HCT116 (cell line): Measurements from ENCODE around the gene DUSP18. TPM values are rescaled to one million over a fixed set of nuclear protein-coding genes. Genes with fewer than 3 reads are reported as not detected.
A peak's percentile ranks its signal among the peaks of the same experiment; 100 is the strongest.

Experiments
- ATAC-seq: fragments of 200-7000 bp; cut with Tn5 transposase; 2 replicates; pipeline ENCODE4 v1.9.1; 2020; ENCODE audit warnings: mild to moderate bottlenecking, moderate library complexity
- BruUV-seq: library from RNA; stranded (reverse); fragments of 400-500 nt; replicated peaks from 2 replicates; lab custom pipeline; 2021; lab: Mats Ljungman, UMichigan
- CTCF ChIA-PET: fragments of 300-600 bp; sonication (Branson Sonifier 250); formaldehyde crosslinking; loops from one replicate; lab custom pipeline; 2021; ENCODE audit warnings: antibody characterized with exemption; lab: Charles Lee
- POLR2A ChIA-PET: fragments of 300-600, 350-600 bp; sonication (Branson Sonifier 250); formaldehyde crosslinking; loops from one replicate; lab custom pipeline; 2021; ENCODE audit warnings: antibody characterized with exemption; lab: Charles Lee
- RAD21 ChIA-PET, 2 experiments: fragments of 300-600 bp; sonication (Branson Sonifier 250); formaldehyde crosslinking; loops; one replicate each; lab custom pipeline; 2023; ENCODE audit warnings: low total read pairs in 2 of 2; ENCODE audit not compliant: uncharacterized antibody in 2 of 2, unreplicated experiment in 2 of 2, low non-redundant PET in 1 of 2; lab: Charles Lee
- DNase-seq: peaks from one replicate; pipeline ENCODE4 v3.0.0-alpha.2; 2010; ENCODE audit warnings: low read depth, low spot score
- H2AFZ ChIP-seq: fragments of 200-600 bp; shearing (Covaris generic), sonication (generic); 2 replicates; pipeline ENCODE4 v1.6.1; 2017; ENCODE audit warnings: low read depth, mixed run types, mixed read lengths, antibody characterized with exemption, low read length; ENCODE audit not compliant: poor library complexity, severe bottlenecking
- H3K27ac ChIP-seq: 2 replicates; pipeline ENCODE4 v1.5.1; 2012; ENCODE audit warnings: low read depth, low read length
- H3K27me3 ChIP-seq: fragments of 200-600 bp; sonication (generic); 2 replicates; pipeline ENCODE4 v1.6.1; 2016; ENCODE audit warnings: mixed run types, low read length, mixed read lengths; ENCODE audit not compliant: insufficient read depth
- H3K36me3 ChIP-seq, 2 experiments: fragments of 200-500 bp in 1 of 2; fragments of 200-600 bp in 1 of 2; sonication (Bioruptor generic) in 1 of 2; sonication (generic) in 1 of 2; 2 replicates each; pipeline versions ENCODE4 v1.5.1 to v1.6.1; 2014 to 2016; ENCODE audit warnings: low read length in 2 of 2, inconsistent platforms in 1 of 2, mixed read lengths in 1 of 2, mixed run types in 1 of 2; ENCODE audit not compliant: insufficient read depth in 2 of 2, control insufficient read depth in 1 of 2
- H3K4me1 ChIP-seq, 2 experiments: fragments of 200-600 bp in 1 of 2; sonication (generic) in 1 of 2; 2 replicates each; pipeline versions ENCODE4 v1.5.1 to v1.6.1; 2012 to 2017; ENCODE audit warnings: low read length in 2 of 2, inconsistent platforms in 1 of 2, mild to moderate bottlenecking in 1 of 2, mixed read lengths in 1 of 2, mixed run types in 1 of 2, moderate library complexity in 1 of 2; ENCODE audit not compliant: insufficient read depth in 2 of 2, control insufficient read depth in 1 of 2
- H3K4me2 ChIP-seq: fragments of 200-600 bp; sonication (generic); 2 replicates; pipeline ENCODE4 v1.6.1; 2017; ENCODE audit warnings: mixed run types, low read length, mixed read lengths
- H3K4me3 ChIP-seq, 2 experiments: fragments of 200-600 bp in 1 of 2; sonication (generic) in 1 of 2; replicated peaks in 1 of 2; 2 replicates each; pipeline ENCODE4 v1.5.1; 2011 to 2016; ENCODE audit warnings: low read length in 2 of 2, control low read depth in 1 of 2, low read depth in 1 of 2, mild to moderate bottlenecking in 1 of 2, mixed read lengths in 1 of 2, mixed run types in 1 of 2
- H3K79me2 ChIP-seq: fragments of 200-600 bp; sonication (generic); 2 replicates; pipeline ENCODE4 v1.6.1; 2017; ENCODE audit warnings: mild to moderate bottlenecking, mixed run types, low read length, moderate library complexity, mixed read lengths; ENCODE audit not compliant: insufficient read depth
- H3K9ac ChIP-seq: fragments of 200-600 bp; sonication (generic); 2 replicates; pipeline ENCODE4 v1.6.1; 2016; ENCODE audit warnings: low read length, mixed read lengths
- H3K9me2 ChIP-seq: fragments of 200-600 bp; sonication (generic), shearing (Covaris generic); 2 replicates; pipeline ENCODE4 v1.6.1; 2017; ENCODE audit warnings: mixed run types, mild to moderate bottlenecking, moderate library complexity; ENCODE audit not compliant: insufficient read depth
- H3K9me3 ChIP-seq, 2 experiments: fragments of 200-500 bp in 1 of 2; fragments of 200-600 bp in 1 of 2; sonication (Bioruptor generic) in 1 of 2; sonication (generic) in 1 of 2; 2 replicates each; pipeline ENCODE4 v1.6.1; 2014 to 2017; ENCODE audit warnings: low read length in 2 of 2, mixed read lengths in 2 of 2, inconsistent platforms in 1 of 2, low read depth in 1 of 2, mild to moderate bottlenecking in 1 of 2, mixed run types in 1 of 2, moderate library complexity in 1 of 2; ENCODE audit not compliant: control insufficient read depth in 1 of 2, insufficient read depth in 1 of 2
- H4K20me1 ChIP-seq: fragments of 200-600 bp; sonication (generic), shearing (Covaris generic); 2 replicates; pipeline ENCODE4 v1.6.1; 2017; ENCODE audit warnings: mixed run types, mild to moderate bottlenecking, moderate library complexity; ENCODE audit not compliant: insufficient read depth
- ATF3 ChIP-seq: IDR thresholded peaks from 2 replicates; pipeline ENCODE4 v1.6.1; 2012
- CEBPB ChIP-seq: IDR thresholded peaks from 2 replicates; pipeline ENCODE4 v1.6.1; 2012; ENCODE audit warnings: low read depth
- CTCF ChIP-seq, 3 experiments: fragments of 200-600 bp in 1 of 3; sonication (generic) in 1 of 3; IDR thresholded peaks in 2 of 3; conservative IDR thresholded peaks in 1 of 3; 2 replicates each; pipeline ENCODE4 v1.5.1; 2012 to 2017; ENCODE audit warnings: low read depth in 2 of 3, low read length in 2 of 3, antibody characterized with exemption in 1 of 3, borderline replicate concordance in 1 of 3, control low read depth in 1 of 3, mild to moderate bottlenecking in 1 of 3, mixed read lengths in 1 of 3, mixed run types in 1 of 3, moderate library complexity in 1 of 3; ENCODE audit not compliant: insufficient read depth in 1 of 3
- ELF1 ChIP-seq: IDR thresholded peaks from 2 replicates; pipeline ENCODE4 v1.6.1; 2012; ENCODE audit warnings: low read depth, borderline replicate concordance
- EZH2phosphoT487 ChIP-seq: fragments of 200-600 bp; IDR thresholded peaks from 2 replicates; pipeline ENCODE4 v1.6.1; 2018; ENCODE audit warnings: antibody characterized with exemption, borderline replicate concordance
- JUND ChIP-seq: IDR thresholded peaks from 2 replicates; pipeline ENCODE4 v1.6.1; 2012
- POLR2AphosphoS5 ChIP-seq: IDR thresholded peaks from 2 replicates; pipeline ENCODE4 v1.6.1; 2011; ENCODE audit warnings: mild to moderate bottlenecking, low read depth, low read length, moderate library complexity
- TCF7L2 ChIP-seq: IDR thresholded peaks from 2 replicates; pipeline ENCODE4 v1.7.0; 2011; ENCODE audit warnings: borderline replicate concordance, inconsistent platforms; ENCODE audit not compliant: insufficient read depth, insufficient read length; ENCODE audit errors: extremely low read depth
- YY1 ChIP-seq: IDR thresholded peaks from 2 replicates; pipeline ENCODE4 v1.6.1; 2011; ENCODE audit warnings: low read length, low read depth, moderate library complexity, mild to moderate bottlenecking; ENCODE audit not compliant: insufficient replicate concordance; ENCODE audit errors: extremely low read depth
- ZFX ChIP-seq: fragments of 450-650 bp; IDR thresholded peaks from 2 replicates; pipeline ENCODE4 v1.6.1; 2017
- ZNF274 ChIP-seq: fragments of 200-500 bp; sonication (Bioruptor generic); IDR thresholded peaks from 2 replicates; pipeline ENCODE4 v1.6.1; 2014; ENCODE audit warnings: mild to moderate bottlenecking, low read depth, low read length, inconsistent platforms
- intact Hi-C: fragments of 100-400 bp; cut with micrococcal nuclease; formaldehyde crosslinking; loops from 2 replicates; pipeline ENCODE4 v1.10.0; 2022
- total RNA-seq: library from RNA; stranded (reverse); gene quantifications from one replicate; pipeline ENCODE4 v1.2.1, GENCODE V29; 2021; ENCODE audit not compliant: unreplicated experiment

Gene DUSP18
- total RNA-seq, 1 experiment from 2014 or later: 9.7 TPM

- Histone ChIP-seq H3K9me2 (no peaks in the 10 kb centered on the region), H4K20me1 (no peaks in the 10 kb centered on the region), H3K27me3 (no peaks in the 10 kb centered on the region), H3K9me3 (no peaks in the 10 kb centered on the region), H3K36me3 (no peaks in the 10 kb centered on the region), H2AFZ (no peak within 1 kb of the TSS), H3K27ac (peak within 1 kb of the TSS; percentile 75), H3K79me2 (peaks cover 17% of the 10 kb centered on the region; the same call in 1 of the 2 replicates), H3K4me2 (peak within 1 kb of the TSS; percentile 96), H3K4me1 (peaks cover 15 to 40% of the 10 kb centered on the region in 2 experiments), H3K9ac (peak within 1 kb of the TSS; percentile 83), H3K4me3 (peak within 1 kb of the TSS; percentile 66 to 80)
- intact Hi-C loops: no loop called here
- DNase-seq: no peak
- POLR2A ChIA-PET: no interaction called here
- no TSS peak for BruUV-seq
- CTCF ChIA-PET: no interaction called here
- TF ChIP-seq YY1 (no peak), TCF7L2 (peak; percentile 4), POLR2AphosphoS5 (peak; percentile 50), EZH2phosphoT487 (no peak)
- ATAC-seq: peak; percentile 79
- RAD21 ChIA-PET: no interaction called here
Observed at GRCh38 chr22:30694640-30695350, 27.1 kb upstream of the DUSP18 start, which contains the start of gene OSBP2. Gene OSBP2, plus strand, starts transcription at chr22:30694874. Its CDS starts 36 bp downstream, at chr22:30694910.

- no peaks in the 10 kb centered on the region for H3K9me2 ChIP-seq
- H3K27ac ChIP-seq: peak overlapping the region; percentile 75
- no peaks in the 10 kb centered on the region for H4K20me1 ChIP-seq
- ATAC-seq (peak; percentile 86), DNase-seq (peak; percentile 29)
- intact Hi-C loops: no loop called here
- ChIA-PET RAD21 (no interaction called here), CTCF (no interaction called here), POLR2A (no interaction called here)
- H3K36me3 ChIP-seq: no peaks in the 10 kb centered on the region
- no peak overlapping the region for H2AFZ ChIP-seq
- H3K79me2 ChIP-seq: peaks cover 17% of the 10 kb centered on the region; the same call in 1 of the 2 replicates
- TF ChIP-seq EZH2phosphoT487 (no peak), TCF7L2 (peak; percentile 14), ZFX (peak; percentile 12; the same call in 1 of the 2 replicates), ELF1 (no peak), ATF3 (no peak), JUND (no peak), POLR2AphosphoS5 (0 out of 2 replicates have a peak, but pooled peaks have one; percentile 43), CTCF (IDR thresholded peaks at IDR 0.05 in 2 of 3, conservative IDR thresholded peaks at IDR 0.05 in 1 of 3; ENCODE audit: borderline replicate concordance in 1 of 3, insufficient read depth in 1 of 3, low read depth in 2 of 3, low read length in 2 of 3) (no peak), ZNF274 (no peak), CEBPB (no peak), YY1 (peak; percentile 88)
- no TSS peak for BruUV-seq
- H3K4me3 ChIP-seq: peak overlapping the region; percentile 66 to 80
- H3K4me2 ChIP-seq: peak overlapping the region; percentile 90
- H3K9me3 ChIP-seq: no peaks in the 10 kb centered on the region
- peak overlapping the region; percentile 83 for H3K9ac ChIP-seq
- H3K4me1 ChIP-seq: peaks cover 19 to 40% of the 10 kb centered on the region in 2 experiments
- no peaks in the 10 kb centered on the region for H3K27me3 ChIP-seq
Observed at GRCh38 chr22:30694171-30694639, 26.5 kb upstream of the DUSP18 start.
